Measurements from ENCODE around the gene ABCA2. TPM values are rescaled to one million over a fixed set of nuclear protein-coding genes. Genes with fewer than 3 reads are reported as not detected.

ABCA2 gene
- total RNA-seq, 1 experiment from 2014 or later = 22.4 TPM

DNA sequence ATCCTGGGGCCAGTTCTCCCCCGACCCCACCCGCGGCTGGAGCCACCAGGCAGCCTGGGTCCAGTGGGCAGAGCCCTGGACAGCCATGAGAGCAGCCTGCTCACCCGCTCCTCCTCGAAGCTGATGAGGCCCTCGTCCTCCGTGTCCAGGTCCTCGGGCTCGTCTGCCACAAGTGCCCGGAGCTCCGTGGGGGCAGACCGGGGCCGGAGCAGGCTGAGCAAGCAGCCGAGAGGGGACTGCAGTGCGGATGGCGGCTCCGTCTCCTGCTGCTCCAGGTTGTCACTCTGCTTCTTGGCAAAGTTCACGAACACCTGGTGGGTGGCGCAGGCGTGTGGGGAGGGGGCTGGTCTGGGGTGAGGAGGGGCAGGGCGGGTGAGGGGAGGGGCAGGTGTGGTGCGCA is 19.7 kb downstream of the ABCA2 start:
- Mint-ChIP-seq H3K27ac (no peak overlapping the region), H3K36me3 (ENCODE audit: insufficient read depth in 1 of 3, low read depth in 3 of 3) (peaks cover 5 to 6% (median 5%) of the 10 kb centered on the region in 3 experiments; a peak in 5 of 7 replicates), H3K4me1 (no peaks in the 10 kb centered on the region), H3K4me3 (no peak overlapping the region), H3K27me3 (ENCODE audit: low read depth) (peaks cover 8% of the 10 kb centered on the region), H3K9me3 (peaks cover 16 to 19% of the 10 kb centered on the region in 2 experiments)
- H3T11ph ChIP-seq (ENCODE audit: low read length) = no peak overlapping the region
- no peak overlapping the region for H3K4me2 ChIP-seq (ENCODE audit: insufficient read depth, insufficient read length, low read length)
- no peak overlapping the region for H3K56ac ChIP-seq (ENCODE audit: insufficient read length, low read depth, low read length)
- no peak overlapping the region for H4K8ac ChIP-seq (replicated peaks; ENCODE audit: insufficient read length, low read depth, low read length)
- no peaks in the 10 kb centered on the region for H3K9me3 ChIP-seq (ENCODE audit: control insufficient read depth, low read depth, low read length)
- H3K79me2 ChIP-seq (ENCODE audit: insufficient read depth, low read length) = no peaks in the 10 kb centered on the region
- no peaks in the 10 kb centered on the region for H3K23me2 ChIP-seq (ENCODE audit: insufficient read length, low read depth, low read length, poor library complexity, severe bottlenecking)
- H4K91ac ChIP-seq (ENCODE audit: insufficient read length, low read depth, low read length) = no peak overlapping the region
- no peak overlapping the region for H2AK5ac ChIP-seq (ENCODE audit: insufficient read length, low read length)
- no peak overlapping the region for H2BK20ac ChIP-seq (ENCODE audit: low read depth, low read length, poor library complexity, severe bottlenecking)
- no peak overlapping the region for H3K18ac ChIP-seq (ENCODE audit: insufficient read length, low read depth, low read length)
- no peak for DNase-seq
- no CpG with 5 or more reads among the region's 22 CpGs for WGBS (ENCODE audit: extremely low coverage, insufficient read length, low lambda C conversion rate)
- H3K14ac ChIP-seq (ENCODE audit: insufficient read depth, low read length) = no peak overlapping the region
- no peak overlapping the region for H3K27ac ChIP-seq (ENCODE audit: insufficient read length, low read depth, low read length)
- no peak overlapping the region for H2AFZ ChIP-seq (ENCODE audit: low read length)
- H4K5ac ChIP-seq (ENCODE audit: insufficient read length, low read depth, low read length) = no peak overlapping the region
- H3K9ac ChIP-seq (ENCODE audit: extremely low read depth, insufficient read length, low read length) = no peak overlapping the region
- H2BK120ac ChIP-seq (ENCODE audit: low read depth, low read length, poor library complexity, severe bottlenecking) = no peak overlapping the region
- H3K4ac ChIP-seq (ENCODE audit: low read depth, low read length) = no peak overlapping the region
- no peak for TF ChIP-seq CTCF (conservative IDR thresholded peaks at IDR 0.05)
- H3K79me1 ChIP-seq (ENCODE audit: insufficient read depth, low read depth, low read length, poor library complexity, severe bottlenecking) = no peaks in the 10 kb centered on the region
- no peak overlapping the region for H2BK12ac ChIP-seq (ENCODE audit: insufficient read length, low read depth, low read length)
- no peaks in the 10 kb centered on the region for H3K27me3 ChIP-seq (ENCODE audit: insufficient read depth, low read length)
- peaks cover 2% of the 10 kb centered on the region for H4K20me1 ChIP-seq (ENCODE audit: control insufficient read depth, insufficient read depth, insufficient read length)
- H2BK5ac ChIP-seq (ENCODE audit: insufficient read length, low read length) = no peak overlapping the region
- H2BK15ac ChIP-seq (ENCODE audit: low read depth, low read length) = no peak overlapping the region
- H3K23ac ChIP-seq (ENCODE audit: insufficient read length, low read depth, low read length) = no peak overlapping the region
- no peaks in the 10 kb centered on the region for H3K4me1 ChIP-seq (ENCODE audit: insufficient read depth, low read length)

Measured in H9 (cell line).